GM18951 (cell line): ENCODE results near the gene STK39.

Experiments
- POLR2A ChIP-seq: IDR thresholded peaks from 4 replicates; pipeline ENCODE4 v1.6.1; 2011; ENCODE audit warnings: mild to moderate bottlenecking; ENCODE audit not compliant: insufficient read length, insufficient read depth; ENCODE audit errors: extremely low read depth
- in situ Hi-C: fragments of 300-500 bp; cut with MboI; formaldehyde crosslinking; loops from one replicate; pipeline ENCODE4 v1.12.0; 2022; ENCODE audit warnings: low sequenced_read_pairs, mixed read lengths, inconsistent platforms; ENCODE audit not compliant: unreplicated experiment

Gene STK39

DNA sequence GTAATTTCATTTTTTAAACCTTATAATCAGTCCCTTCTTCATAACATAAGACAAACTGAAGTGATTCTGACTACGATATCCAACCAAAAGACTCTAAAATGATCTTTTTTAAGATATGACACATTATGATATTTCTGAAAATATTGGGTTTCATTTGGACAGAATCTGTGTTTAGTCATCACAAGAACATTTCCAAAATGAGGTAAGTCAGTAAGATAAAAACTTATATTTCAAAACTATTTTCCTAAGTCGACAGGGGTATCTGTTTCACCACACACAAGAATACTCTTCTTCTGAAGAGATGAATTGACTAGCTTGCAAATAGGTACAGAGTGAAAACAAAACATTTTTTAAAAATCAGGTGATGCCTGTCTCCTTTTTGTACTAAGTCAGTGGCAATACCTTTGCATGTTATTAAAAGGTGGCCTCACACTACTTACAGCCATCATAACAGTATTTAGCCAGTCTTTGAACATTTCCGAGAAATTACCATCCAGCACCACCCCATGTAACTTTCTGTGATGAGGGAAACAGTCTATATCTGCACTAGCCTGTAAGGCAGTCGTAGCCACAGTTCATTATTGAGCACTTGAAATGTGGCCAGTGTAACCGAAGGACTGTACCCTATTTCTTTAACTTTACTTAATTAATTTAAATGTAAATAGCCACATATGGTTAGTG, 13.5 kb downstream of the STK39 start:
- TF ChIP-seq POLR2A: no peak
- in situ Hi-C loops: no loop called here

DNA sequence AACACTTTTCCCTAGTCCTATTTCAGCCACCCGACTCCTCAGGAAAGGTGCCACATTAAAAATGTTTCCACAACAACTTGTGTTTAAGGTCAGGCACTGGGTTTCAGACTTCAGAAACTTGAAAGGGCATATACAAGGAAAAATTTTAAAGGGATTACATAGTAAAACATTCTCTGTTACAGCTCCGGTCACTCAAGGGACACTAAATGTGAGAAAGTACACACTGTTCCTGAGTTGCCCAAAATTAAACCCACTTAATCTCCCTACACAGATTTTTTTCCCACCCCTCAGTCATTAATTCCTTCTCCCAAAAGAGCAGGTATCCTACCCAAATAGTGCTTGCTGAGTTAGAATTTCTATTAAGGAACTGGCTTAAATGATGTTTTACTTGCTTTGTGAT, 14.2 kb downstream of the STK39 start:
- TF ChIP-seq POLR2A: no peak
- in situ Hi-C loops: no loop called here

DNA sequence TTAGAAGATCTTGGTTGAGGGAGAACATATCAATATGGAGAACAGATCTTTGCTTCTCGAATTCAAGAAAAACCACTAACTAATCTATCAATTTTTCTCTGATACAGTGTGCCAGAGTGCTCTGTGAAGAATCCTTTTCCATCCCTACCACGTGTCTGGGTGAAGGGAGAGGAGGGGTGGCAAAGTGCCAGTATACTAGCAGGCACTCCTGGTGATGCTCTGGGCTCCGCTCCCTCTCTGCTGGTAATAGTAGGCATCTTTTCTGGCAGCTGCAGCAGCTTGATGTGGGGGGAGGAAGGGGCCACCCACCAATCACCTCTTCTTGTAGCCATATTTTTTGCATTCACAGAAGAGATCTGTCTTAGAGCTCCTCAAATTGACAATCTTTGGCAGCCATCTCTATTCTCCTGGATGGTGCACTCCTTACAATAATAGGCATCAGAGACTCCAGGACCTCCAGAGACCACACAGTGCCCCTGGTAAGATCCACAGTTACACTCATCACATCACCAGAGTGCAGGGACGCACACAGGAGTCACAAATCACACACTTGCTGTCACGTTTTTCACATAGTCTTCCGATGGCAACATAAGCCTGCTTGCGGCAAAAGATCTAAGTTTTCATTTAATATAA, 15.7 kb downstream of the STK39 start:
- in situ Hi-C loops: no loop called here
- TF ChIP-seq POLR2A: no peak

- in situ Hi-C loops: no loop called here
- no peak for TF ChIP-seq POLR2A
These were observed 17.0 kb downstream of the STK39 start for GRCh38 chr2:168230389-168230788.

DNA sequence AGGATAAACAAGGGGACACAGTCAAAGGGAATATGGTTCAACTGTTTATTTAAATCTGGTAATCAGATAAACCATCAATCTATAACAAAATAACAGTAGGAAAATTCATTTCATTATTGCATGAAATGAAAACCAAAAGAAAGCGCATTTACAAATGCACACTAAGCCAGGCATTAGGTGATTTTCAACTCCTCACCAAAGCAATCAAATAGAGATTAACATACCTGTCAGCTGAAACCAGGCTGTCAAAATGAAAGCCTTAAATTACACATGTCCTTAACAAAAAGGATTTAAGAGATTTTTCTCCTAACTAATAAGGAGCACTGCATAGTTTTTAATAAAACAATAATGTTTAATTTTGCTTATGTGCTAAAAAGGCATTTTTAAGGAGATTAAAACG, 23.0 kb downstream of the STK39 start:
- TF ChIP-seq POLR2A: no peak
- in situ Hi-C loops: no loop called here

DNA sequence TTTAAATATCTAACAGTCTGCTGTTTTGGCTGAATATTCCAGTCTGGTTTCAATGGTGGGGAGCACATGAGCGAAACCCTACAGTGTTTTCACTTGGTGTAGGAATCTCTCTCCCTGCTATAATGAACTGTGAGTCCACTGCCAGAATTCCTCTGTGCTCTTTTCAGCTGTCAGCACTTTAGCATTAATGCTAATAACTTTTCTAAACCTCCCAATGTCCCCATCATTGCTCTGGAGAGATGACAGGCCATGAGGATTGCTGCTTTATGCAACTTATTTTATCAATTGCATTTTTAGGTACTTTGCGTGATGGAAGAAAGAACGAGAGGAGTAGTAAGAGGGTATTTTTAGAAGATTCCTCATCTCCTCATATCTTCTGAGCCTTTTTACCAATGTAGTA, 25.3 kb downstream of the STK39 start:
- in situ Hi-C loops: no loop called here
- TF ChIP-seq POLR2A: no peak

DNA sequence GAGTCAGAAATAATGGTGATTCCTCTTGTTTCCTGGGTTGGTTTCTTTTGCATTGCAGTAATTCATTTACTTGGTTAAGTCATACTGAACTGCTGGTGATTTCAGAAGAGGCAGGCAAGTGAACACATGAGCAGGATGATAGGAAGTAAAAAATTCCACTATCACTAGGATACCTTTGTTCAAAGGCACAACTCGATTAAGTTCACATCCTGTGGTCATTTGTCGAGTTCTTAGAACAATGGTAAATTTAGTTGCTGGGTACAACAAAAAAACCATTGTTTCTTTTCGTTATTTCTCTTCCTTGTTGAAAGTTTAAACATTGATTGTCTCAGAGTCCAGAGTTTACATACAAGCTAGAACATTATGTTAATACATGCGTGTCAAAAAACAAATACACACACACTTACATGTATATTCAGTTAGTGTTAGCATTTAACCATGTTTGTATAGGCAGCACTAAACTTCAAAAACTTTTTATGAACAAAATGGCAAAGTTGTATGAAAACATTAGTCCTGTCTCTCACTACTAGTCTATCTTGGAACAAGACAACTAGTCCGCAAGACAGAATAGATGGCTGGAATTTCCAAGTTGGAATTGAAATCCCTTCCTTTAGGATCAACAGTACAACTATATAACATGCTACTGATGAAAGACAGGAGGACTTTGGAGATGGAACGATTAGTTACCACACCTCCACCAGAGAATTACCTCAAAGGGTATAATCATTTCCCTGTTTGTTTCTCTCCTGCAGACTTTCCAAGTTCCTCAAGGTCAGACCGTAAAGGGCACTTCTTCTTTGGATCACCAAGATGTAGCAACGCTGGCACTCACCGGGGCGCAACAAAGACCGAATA, 26.2 kb downstream of the STK39 start:
- in situ Hi-C loops: no loop called here
- TF ChIP-seq POLR2A: no peak

- in situ Hi-C loops: no loop called here
- no peak for TF ChIP-seq POLR2A
These were observed 29.5 kb downstream of the STK39 start for GRCh38 chr2:168217920-168218319.

GRCh38 chr2:168216351-168217005, 30.9 kb downstream of the STK39 start:
- TF ChIP-seq POLR2A: no peak
- in situ Hi-C loops: no loop called here

DNA sequence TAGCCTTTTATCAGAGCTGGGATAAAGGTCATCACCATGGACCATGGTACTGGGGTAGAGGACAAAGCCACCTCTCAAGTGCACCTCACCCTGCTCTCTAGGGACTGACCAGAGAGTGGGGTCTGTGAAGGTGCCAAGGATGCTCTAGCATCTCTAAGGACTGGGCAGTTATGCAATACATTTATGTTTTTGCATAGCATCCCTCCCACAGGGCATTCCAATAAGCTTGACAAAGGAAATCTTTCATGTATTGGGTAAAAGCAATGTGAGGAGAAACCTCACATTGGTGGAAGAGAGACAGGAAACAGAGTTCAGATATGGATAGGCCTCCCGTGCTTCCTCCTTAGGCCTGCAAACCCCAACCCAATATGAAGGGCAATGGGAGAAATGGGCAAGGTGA, 31.6 kb downstream of the STK39 start:
- in situ Hi-C loops: no loop called here
- no peak for TF ChIP-seq POLR2A

- in situ Hi-C loops: no loop called here
- no peak for TF ChIP-seq POLR2A
These were observed 34.5 kb downstream of the STK39 start for GRCh38 chr2:168212866-168213265.

DNA sequence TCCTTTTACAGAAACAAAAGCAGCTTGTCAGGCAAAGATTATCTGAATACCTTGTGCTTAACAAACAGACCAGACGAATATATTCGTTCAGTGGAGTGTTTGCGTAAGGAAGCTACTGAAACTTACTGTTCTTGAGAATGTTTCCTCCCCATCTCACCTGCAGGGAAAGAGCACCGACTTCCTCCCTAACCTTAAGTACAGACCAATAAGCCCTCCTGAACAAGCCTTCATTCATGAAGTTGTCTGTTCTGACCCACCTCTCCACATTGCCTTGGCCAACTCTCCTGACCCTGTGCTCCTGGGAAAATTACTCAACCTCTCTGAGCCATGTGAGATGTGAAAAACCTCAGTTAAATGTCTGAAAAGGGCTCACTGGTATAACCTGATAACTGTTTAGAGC, 35.2 kb downstream of the STK39 start:
- TF ChIP-seq POLR2A: no peak

GRCh38 chr2:168211664-168212163, 35.7 kb downstream of the STK39 start:
- TF ChIP-seq POLR2A: no peak
- in situ Hi-C loops: no loop called here

More for the DNA sequence above, 35.2 kb downstream of the STK39 start:
- in situ Hi-C loops: no loop called here

- no peak for TF ChIP-seq POLR2A
- in situ Hi-C loops: no loop called here
These were observed 36.4 kb downstream of the STK39 start for GRCh38 chr2:168210895-168211570.
